ENCODE results near the gene AJAP1. TPM values are rescaled to one million over a fixed set of nuclear protein-coding genes. Genes with fewer than 3 reads are reported as not detected.

Gene AJAP1
- total RNA-seq, 6 experiments from 2014 or later = not detected

GRCh38 chr1:4697801-4698200 lies 43.4 kb downstream of the AJAP1 start:
- Mint-ChIP-seq H3K4me3 (no peak overlapping the region), H3K36me3 (ENCODE audit: low read depth) (no peaks in the 10 kb centered on the region; the same call in 1 of the 2 replicates), H3K4me1 (ENCODE audit: low read depth) (no peaks in the 10 kb centered on the region), H3K9me3 (peaks cover 72% of the 10 kb centered on the region), H3K27ac (no peak overlapping the region), H3K27me3 (ENCODE audit: insufficient read depth) (no peaks in the 10 kb centered on the region; the same call in 1 of the 2 replicates)
- no peak for DNase-seq
- TF ChIP-seq, protein P1, sequence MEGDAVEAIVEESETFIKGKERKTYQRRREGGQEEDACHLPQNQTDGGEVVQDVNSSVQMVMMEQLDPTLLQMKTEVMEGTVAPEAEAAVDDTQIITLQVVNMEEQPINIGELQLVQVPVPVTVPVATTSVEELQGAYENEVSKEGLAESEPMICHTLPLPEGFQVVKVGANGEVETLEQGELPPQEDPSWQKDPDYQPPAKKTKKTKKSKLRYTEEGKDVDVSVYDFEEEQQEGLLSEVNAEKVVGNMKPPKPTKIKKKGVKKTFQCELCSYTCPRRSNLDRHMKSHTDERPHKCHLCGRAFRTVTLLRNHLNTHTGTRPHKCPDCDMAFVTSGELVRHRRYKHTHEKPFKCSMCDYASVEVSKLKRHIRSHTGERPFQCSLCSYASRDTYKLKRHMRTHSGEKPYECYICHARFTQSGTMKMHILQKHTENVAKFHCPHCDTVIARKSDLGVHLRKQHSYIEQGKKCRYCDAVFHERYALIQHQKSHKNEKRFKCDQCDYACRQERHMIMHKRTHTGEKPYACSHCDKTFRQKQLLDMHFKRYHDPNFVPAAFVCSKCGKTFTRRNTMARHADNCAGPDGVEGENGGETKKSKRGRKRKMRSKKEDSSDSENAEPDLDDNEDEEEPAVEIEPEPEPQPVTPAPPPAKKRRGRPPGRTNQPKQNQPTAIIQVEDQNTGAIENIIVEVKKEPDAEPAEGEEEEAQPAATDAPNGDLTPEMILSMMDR (IDR thresholded peaks at IDR 0.05) = no peak

DNA sequence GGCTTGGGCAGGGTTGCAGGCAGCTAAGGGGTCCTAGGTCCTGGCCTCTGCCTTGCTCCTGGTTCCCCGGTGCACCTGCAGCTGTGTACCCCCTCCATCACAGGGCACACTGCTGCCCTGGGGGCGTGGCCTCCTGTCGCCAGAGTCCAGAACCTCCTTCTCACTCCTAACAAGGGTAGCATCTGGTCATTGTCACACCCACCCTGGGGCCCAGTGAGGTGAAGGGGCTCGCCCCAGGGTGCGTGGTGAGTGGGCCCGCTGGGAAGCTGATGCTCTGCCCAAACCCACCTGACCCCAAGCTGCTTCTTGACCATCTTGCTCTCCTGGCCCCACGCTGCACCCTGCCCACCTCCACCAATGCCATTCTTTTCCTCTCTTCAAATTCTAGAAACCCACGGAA lies 44.5 kb downstream of the AJAP1 start:
- Mint-ChIP-seq H3K4me3 (no peak overlapping the region), H3K27me3 (ENCODE audit: insufficient read depth) (no peaks in the 10 kb centered on the region; the same call in 1 of the 2 replicates), H3K4me1 (ENCODE audit: low read depth) (no peaks in the 10 kb centered on the region), H3K27ac (no peak overlapping the region), H3K9me3 (peaks cover 79% of the 10 kb centered on the region), H3K36me3 (ENCODE audit: low read depth) (no peaks in the 10 kb centered on the region; the same call in 1 of the 2 replicates)
- no peak for DNase-seq
- TF ChIP-seq, protein P1 (IDR thresholded peaks at IDR 0.05) = no peak

GRCh38 chr1:4699376-4700301 lies 45.2 kb downstream of the AJAP1 start:
- peaks cover 75% of the 10 kb centered on the region for H3K9me3 Mint-ChIP-seq
- no peak overlapping the region for H3K27ac Mint-ChIP-seq
- TF ChIP-seq, protein P1 (IDR thresholded peaks at IDR 0.05) = no peak
- no peak for DNase-seq
- H3K36me3 Mint-ChIP-seq (ENCODE audit: low read depth) = no peaks in the 10 kb centered on the region; the same call in 1 of the 2 replicates
- H3K4me3 Mint-ChIP-seq = no peak overlapping the region
- no peaks in the 10 kb centered on the region for H3K4me1 Mint-ChIP-seq (ENCODE audit: low read depth)
- H3K27me3 Mint-ChIP-seq (ENCODE audit: insufficient read depth) = no peaks in the 10 kb centered on the region; the same call in 1 of the 2 replicates

DNA sequence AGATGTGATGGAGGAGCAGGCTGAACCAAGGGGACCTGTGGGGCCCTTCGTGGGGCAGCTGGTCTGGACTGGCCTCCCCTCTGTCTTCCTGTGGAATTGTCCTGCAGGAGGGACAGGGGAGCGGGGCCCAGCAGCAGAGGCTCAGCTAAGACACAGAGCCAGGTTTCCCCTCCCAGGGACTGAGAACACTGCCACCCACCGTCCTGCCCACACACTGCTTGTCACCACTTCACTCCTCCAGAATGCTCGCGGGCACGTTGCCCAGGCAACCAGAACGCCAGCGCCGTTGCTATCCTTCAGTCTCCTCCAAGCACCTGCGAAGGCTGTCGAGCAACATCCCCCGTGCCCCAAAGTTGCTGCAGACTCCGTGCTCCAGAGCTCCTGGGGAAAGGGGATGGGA lies 46.4 kb downstream of the AJAP1 start:
- Mint-ChIP-seq H3K36me3 (ENCODE audit: low read depth) (no peaks in the 10 kb centered on the region), H3K4me3 (no peak overlapping the region), H3K27me3 (ENCODE audit: insufficient read depth) (no peaks in the 10 kb centered on the region; the same call in 1 of the 2 replicates), H3K27ac (no peak overlapping the region), H3K4me1 (ENCODE audit: low read depth) (no peaks in the 10 kb centered on the region), H3K9me3 (peaks cover 64% of the 10 kb centered on the region)
- TF ChIP-seq, protein P1 (IDR thresholded peaks at IDR 0.05) = no peak
- no peak for DNase-seq

GRCh38 chr1:4701276-4701675 lies 46.9 kb downstream of the AJAP1 start:
- Mint-ChIP-seq H3K27ac (no peak overlapping the region), H3K4me1 (ENCODE audit: low read depth) (no peaks in the 10 kb centered on the region), H3K4me3 (no peak overlapping the region), H3K36me3 (ENCODE audit: low read depth) (no peaks in the 10 kb centered on the region), H3K9me3 (peaks cover 64% of the 10 kb centered on the region), H3K27me3 (ENCODE audit: insufficient read depth) (no peaks in the 10 kb centered on the region; the same call in 1 of the 2 replicates)
- no peak for DNase-seq
- TF ChIP-seq, protein P1 (IDR thresholded peaks at IDR 0.05) = no peak
